NCI-H2227 treated with DMSO at 0.1 percent for 48 hours (cell line): ENCODE measurements around the gene FLT3LG.
"Not testable (repeated sequence)": the region's sequence is repeated elsewhere in the genome, so short reads cannot be mapped to it uniquely, and the experiment has no call there.

Experiments used
- DNase-seq: peaks from one replicate; lab custom pipeline; 2025; lab: John Stamatoyannopoulos, UW

Gene FLT3LG

DNA sequence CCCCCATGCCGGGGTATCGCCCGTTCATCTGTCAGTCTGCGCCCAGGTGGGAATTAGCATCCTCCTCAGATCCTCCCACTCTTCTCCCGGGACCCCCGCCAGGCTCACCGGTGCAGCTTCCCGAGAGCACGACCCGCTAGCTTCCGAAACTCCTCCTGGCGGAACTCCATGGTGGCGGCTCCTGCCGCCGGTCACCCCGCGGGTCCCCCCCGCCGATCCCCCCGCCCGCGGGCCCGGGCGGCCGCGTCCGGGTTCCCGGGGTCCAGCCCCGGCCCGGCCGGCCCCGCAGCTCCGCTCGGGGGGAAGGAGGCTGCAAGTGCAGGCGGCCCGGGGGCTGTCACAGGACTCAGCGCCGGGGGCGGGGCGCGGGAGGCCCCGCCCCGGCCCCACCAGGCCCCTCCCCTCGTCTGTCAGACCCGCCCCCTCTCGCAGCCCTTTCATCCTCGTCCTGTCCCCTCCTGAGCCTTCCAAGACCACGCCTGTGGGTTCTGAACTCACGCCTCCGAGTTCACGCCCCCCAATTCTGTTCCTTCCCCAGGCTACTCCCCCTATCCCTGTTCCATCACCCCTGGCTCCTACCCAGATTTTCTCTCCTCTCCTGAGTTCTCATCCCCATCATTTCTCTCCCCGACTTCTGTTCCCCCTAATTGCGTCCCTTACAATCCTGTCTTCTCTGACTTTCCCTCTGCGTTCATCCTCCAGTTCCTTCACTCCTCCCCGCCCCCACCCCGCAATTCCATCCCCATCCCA is 32.6 kb upstream of the FLT3LG start, which contains the start of gene SLC17A7:
TSS of gene SLC17A7 (minus strand) at position 318 of the 750 bp plus-strand sequence. CDS start at position 170, 148 bp downstream.
- DNase-seq = peak; percentile 20

DNA sequence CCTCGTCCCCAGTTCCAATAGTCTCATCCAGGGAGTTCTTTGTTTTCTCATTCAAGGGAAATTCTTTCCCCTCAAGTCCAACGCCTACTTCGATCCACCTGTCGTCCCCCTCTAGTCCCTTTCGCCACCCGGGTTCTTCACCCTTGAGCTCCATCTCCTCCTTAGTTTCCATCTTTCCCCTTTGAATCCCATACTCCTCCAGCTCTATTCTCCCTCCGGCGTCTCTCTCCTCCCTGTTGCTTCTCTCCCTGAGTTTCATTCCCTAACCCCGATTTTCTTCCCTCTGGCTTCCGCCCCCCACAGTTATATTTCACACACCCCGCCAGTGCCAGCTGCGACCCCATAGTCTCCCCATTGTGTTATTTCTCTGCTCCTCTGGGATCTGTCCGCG is 32.1 kb upstream of the FLT3LG start:
- DNase-seq = no peak

DNA sequence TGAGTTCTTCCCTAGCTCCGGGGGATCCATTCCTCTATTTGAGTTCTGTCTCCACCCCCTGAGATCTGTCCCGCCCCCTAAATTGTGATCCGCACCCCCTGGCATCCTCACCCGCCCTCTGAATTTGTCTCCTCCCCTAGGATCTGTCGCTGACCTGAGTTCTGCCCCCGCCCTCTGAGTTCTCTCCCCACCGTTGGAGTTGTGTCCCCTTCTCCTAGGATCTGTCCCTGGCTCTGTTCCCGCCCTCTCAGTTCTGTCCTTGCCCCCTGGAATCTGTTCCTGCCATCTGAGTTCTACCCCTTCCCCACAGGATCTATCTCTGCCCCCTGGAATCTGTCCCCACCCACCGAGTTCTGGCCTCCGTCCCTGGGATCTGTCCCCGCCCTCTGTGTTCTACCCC is 31.7 kb upstream of the FLT3LG start:
- no peak for DNase-seq

DNA sequence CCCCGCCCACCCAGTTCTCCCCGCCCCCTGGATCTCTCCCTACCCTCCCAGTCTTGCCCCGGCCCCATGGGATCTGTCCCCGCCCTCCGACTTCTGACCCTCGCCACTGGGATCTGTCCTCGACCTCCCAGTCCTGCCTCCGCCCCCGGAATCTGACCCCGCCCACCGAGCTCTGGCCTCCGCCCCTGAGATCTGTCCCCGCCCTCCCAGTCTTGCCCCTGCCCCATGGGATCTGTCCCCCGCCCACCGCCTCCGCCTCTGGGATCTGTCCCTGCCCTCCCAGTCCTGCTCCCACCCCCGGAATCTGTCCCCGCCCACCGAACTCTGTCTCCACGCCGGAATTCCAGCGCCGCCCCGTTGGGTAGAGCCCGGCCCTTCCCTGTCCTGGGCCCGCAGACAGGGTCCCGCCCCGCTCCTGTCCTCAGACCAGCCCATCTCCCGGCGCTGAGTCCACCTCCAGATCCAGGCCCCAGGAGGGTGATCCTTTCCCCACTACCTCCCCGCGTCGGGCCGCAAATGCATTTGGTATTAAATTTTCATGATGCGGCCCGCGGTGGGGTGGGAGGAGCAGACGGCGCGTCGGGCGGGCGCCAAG is 31.1 kb upstream of the FLT3LG start:
- DNase-seq = peak; percentile 48

DNA sequence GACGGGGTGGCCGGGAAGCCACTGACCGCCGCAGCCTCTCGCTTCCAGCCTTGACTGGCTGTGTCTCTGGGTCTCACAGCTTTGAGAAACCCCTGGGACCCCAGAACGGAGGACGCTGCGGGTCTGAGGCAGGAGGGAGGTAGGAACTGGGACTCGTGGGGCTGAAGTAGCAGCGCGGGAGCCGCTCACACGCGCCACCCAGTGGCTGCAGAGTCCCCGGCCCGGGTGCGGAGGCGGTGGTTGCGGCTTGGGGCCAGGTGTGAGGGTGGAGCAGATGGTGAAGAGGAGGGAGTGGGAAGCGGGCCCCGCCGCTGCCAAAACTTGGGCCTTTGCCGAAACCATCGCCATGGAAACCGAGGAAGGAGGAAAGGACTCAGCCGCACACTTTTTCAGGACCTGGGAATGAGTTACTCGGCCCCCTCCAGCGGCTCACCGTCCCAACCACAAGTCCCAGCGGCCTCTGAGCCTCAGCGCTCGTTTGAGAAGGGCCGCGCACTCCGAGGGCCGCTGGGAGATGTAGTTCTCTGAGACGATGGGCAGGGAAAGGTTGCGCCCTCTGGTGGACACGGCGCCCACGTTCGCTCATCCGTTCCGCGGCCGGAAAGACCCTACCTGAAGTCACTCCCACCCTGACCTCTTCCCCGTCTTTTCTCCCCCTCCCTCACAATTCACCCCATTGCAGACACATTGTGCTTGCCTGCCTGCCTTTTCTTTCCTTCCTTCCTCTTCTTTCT is 30.5 kb upstream of the FLT3LG start:
- DNase-seq = peak; percentile 83

DNA sequence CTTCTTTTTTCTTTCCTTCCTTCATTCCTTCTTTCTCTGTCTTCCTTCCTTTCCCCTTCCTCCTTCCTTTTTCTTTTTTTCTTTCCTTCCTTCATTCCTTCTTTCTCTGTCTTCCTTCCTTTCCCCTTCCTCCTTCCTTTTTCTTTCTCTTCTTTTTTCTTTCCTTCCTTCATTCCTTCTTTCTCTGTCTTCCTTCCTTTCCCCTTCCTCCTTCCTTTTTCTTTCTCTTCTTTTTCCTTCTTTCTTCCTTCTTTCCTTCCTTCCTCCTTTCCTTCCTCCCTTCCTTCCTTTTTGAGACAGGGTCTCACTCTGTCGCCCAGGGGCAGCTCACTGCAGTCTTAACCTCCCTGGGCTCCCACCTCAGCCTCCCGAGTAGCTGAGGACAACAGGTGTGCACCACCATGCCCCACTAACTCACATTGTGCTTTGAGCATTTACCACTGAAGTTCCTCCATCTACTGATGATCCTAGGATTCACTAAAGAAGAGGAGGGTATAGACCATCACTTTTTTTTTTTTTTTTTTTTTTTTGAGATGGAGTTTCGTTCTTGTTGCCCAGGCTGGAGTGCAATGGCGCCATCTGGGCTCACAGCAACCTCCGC is 29.8 kb upstream of the FLT3LG start:
- not testable (repeated sequence) for DNase-seq

DNA sequence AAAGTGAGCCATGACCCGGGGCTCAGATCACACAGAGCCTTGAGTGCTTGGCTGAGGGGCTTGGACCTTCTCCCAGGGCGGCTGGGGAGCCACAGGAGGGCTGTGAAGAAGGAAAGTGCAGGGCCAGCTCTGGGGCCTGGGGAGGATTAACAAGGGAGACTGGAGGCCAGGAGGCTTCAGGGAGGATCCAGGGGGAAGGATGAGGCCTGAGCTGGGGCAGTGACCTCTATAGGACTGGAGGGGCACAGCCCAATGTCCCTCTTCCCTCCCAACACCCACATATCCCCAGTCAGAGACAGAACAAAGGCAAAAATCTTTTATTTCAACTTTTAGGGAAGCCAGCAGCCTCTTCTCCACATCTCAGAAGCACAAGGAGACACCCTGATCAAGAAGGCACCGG is 28.0 kb upstream of the FLT3LG start:
- DNase-seq = no peak

DNA sequence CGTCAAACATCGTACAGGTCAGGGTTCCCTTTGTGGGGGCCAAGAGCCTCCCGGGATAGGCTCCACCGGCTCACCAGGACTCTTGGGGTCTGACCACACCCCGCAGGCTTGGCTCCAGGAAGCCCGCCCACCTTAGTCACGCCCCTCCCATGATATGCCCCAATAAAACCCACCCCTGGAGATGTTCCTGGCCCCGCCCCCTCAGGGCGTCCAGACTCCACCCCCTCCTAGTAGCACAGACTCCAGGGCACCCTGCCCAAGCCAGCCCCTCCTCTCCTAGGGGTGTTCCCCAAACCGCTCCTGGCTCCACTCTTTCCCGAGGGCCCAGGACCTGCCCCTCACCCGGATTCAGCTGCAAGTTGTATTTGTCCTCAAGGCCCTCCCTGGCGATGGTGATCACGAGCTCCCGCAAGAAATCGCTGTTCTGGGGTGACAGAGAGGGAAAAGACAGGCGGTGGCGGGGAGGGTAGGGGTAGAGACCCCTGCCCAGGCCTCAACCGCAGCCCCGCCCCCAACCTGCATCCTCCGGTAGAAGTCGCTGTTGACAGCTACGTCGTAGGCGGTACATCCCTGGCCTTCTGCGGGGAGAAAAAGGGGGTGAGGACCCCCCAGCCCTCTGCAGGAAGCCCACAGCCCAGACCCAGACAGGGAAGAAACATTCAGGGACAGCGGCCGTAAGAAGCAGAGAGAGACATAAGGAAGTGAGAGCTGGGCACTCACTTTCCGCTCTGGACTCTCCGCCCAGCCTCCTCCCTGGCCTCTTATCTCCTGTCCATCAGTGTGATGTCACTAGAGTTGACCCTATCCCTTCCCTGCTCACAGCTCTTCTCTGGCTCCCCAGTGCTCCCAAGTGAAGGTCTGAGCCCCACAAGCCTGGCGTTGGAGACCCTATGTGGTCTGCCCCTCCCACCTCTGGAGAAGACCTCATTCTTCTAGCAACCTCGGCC is 26.3 kb upstream of the FLT3LG start:
- no peak for DNase-seq

DNA sequence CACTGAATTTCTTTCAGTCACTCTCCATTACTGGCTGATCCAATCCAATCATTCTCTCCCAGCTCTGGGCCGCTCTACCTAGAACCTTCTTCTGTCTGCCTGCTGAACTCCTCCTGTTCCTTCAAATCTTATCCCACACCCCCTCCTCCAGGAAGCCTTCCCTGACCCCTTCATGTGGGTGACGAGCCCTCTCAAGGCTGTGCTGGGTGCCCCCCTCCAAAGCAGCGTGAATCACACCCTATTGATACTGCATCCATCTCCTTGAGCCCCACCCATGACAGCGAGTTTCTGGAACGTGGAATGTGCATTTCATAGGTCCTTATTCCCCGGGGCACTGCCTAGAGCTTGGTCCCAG is 25.6 kb upstream of the FLT3LG start:
- DNase-seq = no peak

DNA sequence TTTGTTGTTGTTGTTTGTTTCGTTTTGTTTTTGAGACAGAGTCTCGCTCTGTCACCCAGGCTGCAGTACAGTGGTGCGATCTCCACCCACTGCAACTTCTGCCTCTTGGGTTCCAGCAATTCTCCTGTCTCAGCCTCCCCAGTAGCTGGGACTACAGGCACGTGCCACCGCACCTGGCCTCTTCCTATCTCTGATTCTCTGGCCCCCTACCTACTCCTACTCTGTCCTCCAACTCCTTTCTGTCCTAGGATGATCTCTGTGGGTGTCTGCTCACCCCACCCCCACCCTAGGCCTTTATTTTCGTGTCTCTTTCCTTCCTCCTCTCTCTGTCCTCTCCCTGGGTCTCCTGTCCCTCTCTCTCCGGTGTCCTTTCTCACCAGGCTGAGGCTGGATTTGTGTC is 23.6 kb upstream of the FLT3LG start:
- no peak for DNase-seq

DNA sequence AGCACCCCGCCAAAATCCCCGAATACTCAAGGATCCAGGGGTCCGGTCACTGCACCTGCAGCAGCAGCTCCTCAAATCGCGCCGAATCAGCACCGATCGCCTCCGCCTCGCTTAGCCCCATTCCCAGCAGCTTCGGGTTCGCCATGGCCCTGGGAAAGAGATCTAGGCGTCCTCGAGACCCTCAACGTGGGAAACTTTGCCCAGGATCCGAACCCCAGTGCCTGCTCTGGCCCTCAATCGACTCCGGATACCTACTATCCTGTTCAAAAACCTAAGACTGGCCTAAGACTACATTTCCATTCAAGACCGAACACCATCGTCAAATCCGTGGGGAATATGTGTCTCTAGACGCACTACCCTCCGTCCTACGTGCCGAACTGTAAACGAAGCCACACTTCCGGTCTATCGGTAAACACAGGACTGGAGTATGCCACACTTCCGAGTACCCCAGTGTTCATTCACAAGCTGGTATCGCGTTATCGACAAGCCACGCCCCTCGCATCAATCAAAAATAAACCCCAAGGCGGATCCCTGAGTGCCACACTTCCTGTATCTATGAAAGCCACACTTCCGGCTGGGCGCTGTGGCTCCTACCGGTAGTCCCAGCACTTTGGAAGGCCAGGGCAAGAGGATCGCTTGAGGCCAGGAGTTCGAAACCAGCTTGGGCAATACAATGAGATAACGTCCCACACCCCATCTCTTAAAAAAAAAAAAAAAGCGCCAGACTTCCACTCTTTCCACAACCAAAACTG is 22.4 kb upstream of the FLT3LG start, which contains the start of gene PIH1D1:
TSS of gene PIH1D1 (minus strand) at position 385 of the 752 bp plus-strand sequence. CDS start at position 145, 240 bp downstream.
- DNase-seq = peak; percentile 94

DNA sequence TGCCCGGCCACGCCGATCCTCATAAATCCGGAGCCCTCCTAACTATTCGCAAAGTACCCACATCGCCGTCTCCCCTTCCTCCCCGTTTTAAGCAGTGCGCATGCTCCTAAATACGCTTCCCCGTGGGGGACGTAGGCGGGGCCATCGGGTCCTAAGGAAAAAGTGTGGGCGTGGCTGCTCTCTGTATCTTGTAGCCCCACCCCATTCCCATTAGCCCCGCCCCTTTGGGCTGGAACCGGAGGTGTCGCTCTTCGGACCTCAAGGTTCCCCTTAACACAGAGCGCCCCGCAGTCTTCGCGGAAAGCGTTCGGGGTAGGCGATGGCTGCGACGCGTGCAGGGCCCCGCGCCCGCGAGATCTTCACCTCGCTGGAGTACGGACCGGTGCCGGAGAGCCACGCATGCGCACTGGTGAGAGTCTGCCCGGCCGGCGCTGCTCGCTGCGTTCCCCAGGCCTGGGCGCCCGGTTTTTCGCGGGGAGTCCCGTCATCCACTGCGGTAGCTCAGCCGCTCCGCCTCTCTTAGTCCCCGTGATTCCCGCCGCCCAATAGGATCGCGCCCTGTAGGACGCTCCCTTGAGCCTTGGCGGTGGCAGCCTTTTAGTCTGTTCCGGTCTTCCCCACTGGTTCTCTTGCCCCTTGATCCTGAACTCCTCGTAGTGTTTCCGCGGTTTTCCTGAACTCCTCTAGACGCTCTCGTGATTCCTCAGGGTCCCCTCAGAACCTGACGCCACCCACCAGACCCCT is 20.8 kb upstream of the FLT3LG start, which contains the start of gene ALDH16A1:
TSS of gene ALDH16A1 (plus strand) at position 213 of the 744 bp plus-strand sequence. CDS start at position 320, 107 bp downstream.
- DNase-seq = peak; percentile 95

DNA sequence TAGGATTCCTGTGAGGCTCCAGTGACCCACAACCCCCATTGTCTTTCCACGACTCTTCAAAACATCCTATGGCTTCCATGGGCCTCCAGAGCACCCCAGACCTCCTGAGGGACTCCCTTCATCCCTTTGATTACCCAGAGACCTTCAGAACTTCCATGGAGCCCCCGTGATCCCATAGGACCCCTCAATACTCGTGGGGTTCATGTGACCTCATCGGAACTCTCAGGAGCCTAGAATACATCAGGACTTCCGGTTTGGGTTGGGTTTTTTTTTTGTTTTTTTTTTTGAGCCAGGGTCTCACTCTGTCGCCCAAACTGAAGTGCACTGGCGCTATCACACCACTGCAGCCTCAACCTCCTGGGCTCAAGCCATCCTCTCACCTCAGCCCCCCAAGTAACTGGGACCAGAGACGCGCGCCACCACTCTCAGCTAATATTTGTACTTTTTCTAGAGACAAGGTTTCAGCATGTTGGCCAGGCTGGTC is 20.2 kb upstream of the FLT3LG start:
- no peak for DNase-seq

DNA sequence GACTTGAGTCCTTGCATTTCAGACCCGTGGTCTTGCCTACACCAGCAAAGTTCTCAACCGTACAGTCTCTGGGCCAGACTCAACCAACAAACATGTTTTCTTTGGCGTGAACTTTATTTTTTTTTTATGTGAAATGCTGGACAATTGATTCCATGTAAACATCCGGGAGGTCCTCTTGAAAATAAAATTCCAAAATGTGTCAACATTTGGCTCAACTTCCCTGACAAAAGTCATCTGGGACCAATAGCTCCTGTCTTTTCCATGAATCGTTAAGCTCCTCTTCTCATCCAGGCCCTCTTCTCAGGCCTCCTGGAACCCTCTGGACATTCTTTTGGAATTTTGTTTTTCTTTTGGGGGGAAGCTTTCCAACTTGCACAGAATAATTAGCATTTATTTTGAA is 18.2 kb upstream of the FLT3LG start:
- DNase-seq = no peak

DNA sequence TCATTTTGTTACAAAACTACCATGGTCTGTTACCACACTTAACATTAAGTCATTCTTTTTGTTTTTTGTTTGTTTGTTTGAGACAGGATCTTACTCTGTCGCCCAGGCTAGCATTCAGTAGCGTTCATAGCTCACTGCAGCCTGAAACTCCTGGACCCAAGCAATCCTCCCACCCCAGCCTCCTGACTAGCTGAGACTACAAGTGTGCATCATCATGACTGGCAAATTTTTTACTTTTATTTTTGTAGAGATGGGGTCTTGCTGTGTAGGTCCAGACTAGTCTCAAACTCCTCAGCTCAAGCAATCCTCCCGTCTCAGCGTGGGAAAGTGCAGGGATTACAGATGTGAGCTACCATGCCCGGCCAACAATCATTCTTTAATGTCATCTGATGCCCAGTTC is 17.7 kb upstream of the FLT3LG start:
- no peak for DNase-seq

DNA sequence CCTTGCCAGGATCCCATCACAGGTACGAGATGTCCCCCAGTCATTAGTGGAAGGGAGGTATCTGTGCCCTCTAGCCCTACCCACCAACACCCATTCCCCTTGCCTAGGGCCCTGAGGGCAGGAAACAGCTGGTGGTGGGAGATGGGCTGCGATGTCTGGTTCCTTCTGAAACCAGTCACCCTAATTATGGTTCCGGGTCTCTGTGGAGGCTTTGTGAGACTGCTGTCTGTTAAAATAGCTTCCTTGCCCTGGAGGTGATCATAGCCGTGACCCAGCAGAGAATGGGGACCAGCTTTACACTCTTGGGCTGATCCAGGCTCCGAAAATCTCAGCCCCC is 15.5 kb upstream of the FLT3LG start:
- DNase-seq = no peak

DNA sequence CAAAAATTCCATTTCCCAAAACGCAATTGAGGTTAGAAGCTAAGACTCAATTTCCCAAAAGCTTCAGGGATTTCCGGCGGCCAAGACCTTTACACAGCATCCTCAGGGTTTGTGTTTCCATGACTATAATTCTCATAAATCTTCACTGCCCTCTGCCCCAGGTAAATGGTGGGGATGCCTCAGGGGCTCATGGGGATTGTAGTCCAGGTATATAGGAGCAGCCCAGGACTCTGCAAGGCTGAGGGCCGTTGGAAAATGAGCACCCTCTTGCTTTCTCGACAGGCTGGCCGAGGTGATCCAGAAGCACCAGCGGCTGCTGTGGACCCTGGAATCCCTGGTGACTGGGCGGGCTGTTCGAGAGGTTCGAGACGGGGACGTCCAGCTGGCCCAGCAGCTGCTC is 14.6 kb upstream of the FLT3LG start:
- DNase-seq = no peak

DNA sequence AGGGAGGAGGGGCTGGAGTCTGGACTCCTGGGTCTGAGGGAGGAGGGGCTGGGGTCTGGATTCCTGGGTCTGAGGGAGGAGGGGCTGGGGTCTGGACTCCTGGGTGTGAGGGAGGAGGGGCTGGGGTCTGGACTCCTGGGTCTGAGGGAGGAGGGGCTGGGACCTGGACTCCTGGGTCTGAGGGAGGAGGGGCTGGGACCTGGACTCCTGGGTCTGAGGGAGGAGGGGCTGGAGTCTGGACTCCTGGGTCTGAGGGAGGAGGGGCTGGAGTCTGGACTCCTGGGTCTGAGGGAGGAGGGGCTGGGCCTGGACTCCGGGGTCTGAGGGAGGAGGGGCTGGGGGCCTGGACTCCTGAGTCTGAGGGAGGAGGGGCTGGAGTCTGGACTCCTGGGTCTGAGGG is 12.9 kb upstream of the FLT3LG start:
- not testable (repeated sequence) for DNase-seq

DNA sequence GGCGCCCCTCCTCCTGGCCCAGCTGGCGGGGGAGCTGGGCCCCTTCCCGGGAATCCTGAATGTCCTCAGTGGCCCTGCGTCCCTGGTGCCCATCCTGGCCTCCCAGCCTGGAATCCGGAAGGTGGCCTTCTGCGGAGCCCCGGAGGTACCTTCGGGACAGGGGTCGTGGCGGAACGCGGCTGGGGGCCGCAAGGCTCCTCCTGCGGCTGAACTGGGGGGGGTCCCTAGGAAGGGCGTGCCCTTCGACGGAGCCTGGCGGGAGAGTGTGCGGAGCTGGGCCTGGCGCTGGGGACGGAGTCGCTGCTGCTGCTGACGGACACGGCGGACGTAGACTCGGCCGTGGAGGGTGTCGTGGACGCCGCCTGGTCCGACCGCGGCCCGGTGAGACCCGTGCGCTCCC is 12.4 kb upstream of the FLT3LG start:
- no peak for DNase-seq

DNA sequence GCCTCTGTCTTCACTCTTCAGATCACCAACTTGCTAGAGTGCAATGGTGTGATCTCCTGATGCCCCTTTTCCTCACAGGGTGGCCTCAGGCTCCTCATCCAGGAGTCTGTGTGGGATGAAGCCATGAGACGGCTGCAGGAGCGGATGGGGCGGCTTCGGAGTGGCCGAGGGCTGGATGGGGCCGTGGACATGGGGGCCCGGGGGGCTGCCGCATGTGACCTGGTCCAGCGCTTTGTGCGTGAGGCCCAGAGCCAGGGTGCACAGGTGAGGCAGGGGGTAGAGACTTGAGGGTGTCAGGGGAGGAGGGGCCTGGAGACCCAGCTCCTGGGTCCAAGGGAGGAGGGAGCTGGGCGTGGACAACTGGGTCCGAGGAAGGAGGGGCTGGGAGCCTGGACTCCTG is 11.5 kb upstream of the FLT3LG start:
- DNase-seq = no peak
